Adrenal gland (tissue), 5 donors: ENCODE data around the gene BDNF.

ENCODE experiments used
- CTCF ChIP-seq, 6 experiments: fragments of 450-650 bp in 4 of 6; fragments of 200-600 bp in 2 of 6; sonication (generic) in 1 of 6; IDR thresholded peaks; 1 replicate in 5 of 6; 2 replicates in 1 of 6; pipeline versions ENCODE4 v1.5.1 to v1.8.0; 2016 to 2021; ENCODE audit warnings: antibody characterized with exemption in 6 of 6, mild to moderate bottlenecking in 2 of 6, moderate library complexity in 1 of 6
- POLR2A ChIP-seq, 2 donors: fragments of 450-650 bp; IDR thresholded peaks; one replicate each; pipeline ENCODE4 v1.6.1; 2017; ENCODE audit warnings: antibody characterized with exemption in 2 of 2, mild to moderate bottlenecking in 2 of 2, moderate library complexity in 1 of 2
- donor health status: DM: no; HTN: no; CAD: no.

- no peak for TF ChIP-seq CTCF (IDR thresholded peaks at IDR 0.05)
- no peak for TF ChIP-seq POLR2A (IDR thresholded peaks at IDR 0.05)
These were observed 48.5 kb downstream of the BDNF start for GRCh38 chr11:27651711-27652110.
